Spleen (tissue), 7 donors: ENCODE measurements around the gene COL19A1.

ENCODE experiments used
- POLR2A ChIP-seq, 3 donors: fragments of 450-650 bp; IDR thresholded peaks; one replicate each; pipeline ENCODE4 v1.5.1; 2017; ENCODE audit warnings: antibody characterized with exemption in 3 of 3, mild to moderate bottlenecking in 1 of 3
- POLR2AphosphoS5 ChIP-seq, 3 donors: sonication (generic); formaldehyde crosslinking; IDR thresholded peaks; one replicate each; pipeline ENCODE4 v1.5.1; 2017; ENCODE audit warnings: antibody characterized with exemption in 3 of 3
- TF ChIP-seq, protein P1 (sequence below), 11 experiments: fragments of 200-600 bp in 7 of 11; fragments of 450-650 bp in 4 of 11; sonication (generic) in 4 of 11; IDR thresholded peaks in 8 of 11; conservative IDR thresholded peaks in 3 of 11; 1 replicate in 7 of 11; 2 replicates in 4 of 11; pipeline versions ENCODE4 v1.4.0 to v1.8.0; 2016 to 2021; ENCODE audit warnings: antibody characterized with exemption in 11 of 11, inconsistent platforms in 4 of 11, mild to moderate bottlenecking in 1 of 11
- donor health status: DM: no; HTN: no; CAD: no; lungs with moderate emphysema.
- donor health status: DM: no; HTN: no; CAD: no.
- donor health status: DM: no; HTN: no; CAD: no.

DNA sequence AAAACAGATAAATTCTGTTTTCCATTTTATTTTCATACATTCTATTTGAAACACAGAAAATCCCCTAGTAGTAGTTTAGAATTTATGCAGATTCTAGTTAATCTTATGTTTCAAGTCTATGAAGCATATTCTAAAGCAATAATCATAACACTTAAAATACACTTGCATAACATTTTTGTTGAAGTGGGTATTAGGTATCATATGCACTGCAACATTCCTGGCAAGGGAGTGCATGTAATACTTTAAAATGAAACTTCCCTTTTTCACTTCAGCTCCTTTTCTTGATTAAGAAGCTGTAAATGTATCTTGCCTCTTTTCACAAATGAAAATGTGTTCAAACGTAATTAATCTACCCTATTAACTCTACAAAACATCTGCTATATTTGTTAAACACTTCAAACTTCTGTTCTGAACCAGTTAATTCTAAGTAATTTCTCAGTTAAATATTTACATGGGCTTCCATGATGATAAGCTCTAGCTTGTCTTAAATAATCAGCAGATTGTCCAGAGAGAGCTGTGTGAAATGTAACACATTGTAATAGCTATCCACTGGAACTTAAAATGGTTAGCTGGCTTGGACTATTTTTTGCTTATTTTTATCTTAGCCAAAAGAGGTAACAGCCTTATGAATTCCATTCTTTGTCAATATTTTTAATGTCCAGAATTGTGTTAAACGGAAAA is 192.8 kb downstream of the COL19A1 start:
- TF ChIP-seq, protein P1, sequence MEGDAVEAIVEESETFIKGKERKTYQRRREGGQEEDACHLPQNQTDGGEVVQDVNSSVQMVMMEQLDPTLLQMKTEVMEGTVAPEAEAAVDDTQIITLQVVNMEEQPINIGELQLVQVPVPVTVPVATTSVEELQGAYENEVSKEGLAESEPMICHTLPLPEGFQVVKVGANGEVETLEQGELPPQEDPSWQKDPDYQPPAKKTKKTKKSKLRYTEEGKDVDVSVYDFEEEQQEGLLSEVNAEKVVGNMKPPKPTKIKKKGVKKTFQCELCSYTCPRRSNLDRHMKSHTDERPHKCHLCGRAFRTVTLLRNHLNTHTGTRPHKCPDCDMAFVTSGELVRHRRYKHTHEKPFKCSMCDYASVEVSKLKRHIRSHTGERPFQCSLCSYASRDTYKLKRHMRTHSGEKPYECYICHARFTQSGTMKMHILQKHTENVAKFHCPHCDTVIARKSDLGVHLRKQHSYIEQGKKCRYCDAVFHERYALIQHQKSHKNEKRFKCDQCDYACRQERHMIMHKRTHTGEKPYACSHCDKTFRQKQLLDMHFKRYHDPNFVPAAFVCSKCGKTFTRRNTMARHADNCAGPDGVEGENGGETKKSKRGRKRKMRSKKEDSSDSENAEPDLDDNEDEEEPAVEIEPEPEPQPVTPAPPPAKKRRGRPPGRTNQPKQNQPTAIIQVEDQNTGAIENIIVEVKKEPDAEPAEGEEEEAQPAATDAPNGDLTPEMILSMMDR (IDR thresholded peaks at IDR 0.05 in 8 of 11, conservative IDR thresholded peaks at IDR 0.05 in 3 of 11) = no peak
- TF ChIP-seq POLR2A (IDR thresholded peaks at IDR 0.05) (no peak), POLR2AphosphoS5 (IDR thresholded peaks at IDR 0.05) (no peak)
